HG03135 (cell line): Measurements from ENCODE around the gene PSPN.
"Not testable (repeated sequence)": the region's sequence is repeated elsewhere in the genome, so short reads cannot be mapped to it uniquely, and the experiment has no call there.

Source experiments
- ATAC-seq: cut with Tn5 transposase; IDR thresholded peaks from one replicate; pipeline ENCODE4 v1.9.1; 2021; ENCODE audit warnings: mild to moderate bottlenecking, moderate library complexity; ENCODE audit not compliant: unreplicated experiment

PSPN gene

GRCh38 chr19:6402837-6403608 is 27.3 kb upstream of the PSPN start:
- no peak for ATAC-seq

GRCh38 chr19:6402058-6402457 is 26.3 kb upstream of the PSPN start:
- no peak for ATAC-seq

GRCh38 chr19:6400062-6400944 is 24.6 kb upstream of the PSPN start:
- not testable (repeated sequence) for ATAC-seq

- no peak for ATAC-seq
These were observed 20.6 kb upstream of the PSPN start for GRCh38 chr19:6396305-6396704.

- ATAC-seq: no peak
These were observed 19.1 kb upstream of the PSPN start for GRCh38 chr19:6394831-6395230.

- no peak for ATAC-seq
These were observed 18.3 kb upstream of the PSPN start for GRCh38 chr19:6393983-6394412.

GRCh38 chr19:6393074-6393982 is 17.6 kb upstream of the PSPN start, which contains the start of gene GTF2F1:
TSS of gene GTF2F1 (minus strand) at chr19:6393164. CDS start at chr19:6392995, 169 bp downstream.
- ATAC-seq: peak; percentile 77

GRCh38 chr19:6392221-6393073 is 16.7 kb upstream of the PSPN start:
- peak; percentile 17 for ATAC-seq

DNA sequence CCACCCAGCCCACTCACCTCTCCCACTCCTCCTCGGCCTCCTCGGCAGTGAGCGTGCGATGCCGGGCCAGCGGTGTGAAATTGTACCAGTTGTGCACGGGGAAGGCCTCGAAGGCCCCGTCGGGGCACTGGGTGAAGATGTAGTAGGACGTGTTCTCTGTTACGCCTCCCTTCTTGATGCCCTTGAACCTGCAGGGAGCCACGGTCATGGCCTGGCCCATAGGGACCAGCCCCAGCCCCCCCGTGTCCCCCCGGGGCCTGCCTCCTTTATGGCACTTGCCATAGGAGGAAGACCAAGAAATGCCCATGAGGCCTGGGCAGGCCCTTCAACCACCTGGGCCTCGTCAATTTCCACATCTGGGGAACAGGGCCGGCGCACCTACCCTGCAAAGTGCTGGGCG is 11.6 kb upstream of the PSPN start:
- ATAC-seq: no peak

DNA sequence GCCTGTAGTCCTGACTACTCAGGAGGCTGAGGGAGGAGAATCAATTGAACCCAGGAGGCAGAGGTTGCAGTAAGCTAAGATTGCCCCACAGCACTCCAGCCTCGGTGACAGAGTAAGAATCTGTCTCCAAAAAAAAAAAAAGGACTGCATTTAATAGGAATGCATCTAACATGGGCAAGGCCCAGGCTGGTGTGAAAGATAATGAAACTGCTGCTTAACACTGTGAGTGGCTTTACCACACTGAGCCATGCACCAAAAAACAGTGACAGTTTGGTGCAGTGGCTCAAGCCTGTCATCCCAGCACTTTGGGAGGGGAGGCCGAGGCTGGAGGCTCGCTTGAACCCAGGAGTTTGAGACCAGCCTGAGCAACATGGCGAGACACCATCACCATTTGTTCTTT is 8.6 kb upstream of the PSPN start:
- no peak for ATAC-seq

DNA sequence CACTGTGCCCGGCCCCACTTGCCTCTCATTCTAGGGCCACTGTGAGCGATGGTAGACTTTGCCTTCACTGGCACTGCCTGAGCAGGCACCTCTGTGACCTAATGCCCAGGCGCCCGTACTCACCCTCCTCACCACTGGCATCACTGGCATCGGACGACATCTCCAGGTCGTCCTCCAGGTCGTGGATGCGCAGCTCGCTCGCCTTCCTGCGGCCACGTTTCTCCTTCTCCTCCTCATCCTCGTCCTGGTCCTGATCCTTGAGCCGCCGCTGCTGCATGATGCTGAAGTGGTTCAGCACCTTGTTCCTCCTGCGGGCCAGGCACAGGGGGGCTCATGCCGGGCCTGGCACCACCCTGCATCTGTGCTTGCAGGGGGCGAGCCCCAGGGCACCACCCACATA is 7.5 kb upstream of the PSPN start:
- ATAC-seq: no peak

- ATAC-seq: no peak
These were observed 5.5 kb upstream of the PSPN start for GRCh38 chr19:6381030-6381750.

DNA sequence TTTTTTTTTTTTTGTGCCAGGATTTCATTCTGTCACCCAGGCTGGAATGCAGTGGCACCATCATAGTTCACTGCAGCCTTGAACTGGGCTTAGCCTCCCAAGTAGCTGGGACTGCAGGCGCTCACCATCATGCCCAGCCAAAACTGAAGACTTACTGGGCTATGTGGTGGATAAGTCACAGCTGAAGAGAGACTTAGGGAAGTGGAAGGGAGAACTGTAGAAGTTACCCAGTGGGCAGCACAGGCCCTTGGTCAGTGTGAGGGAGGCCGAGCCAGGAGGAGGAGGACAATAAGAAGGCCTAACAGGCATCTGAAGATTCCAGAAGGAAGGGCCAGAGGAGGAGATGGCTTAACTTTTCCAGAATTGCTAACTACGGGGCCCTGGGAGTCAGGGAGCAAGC is 4.0 kb upstream of the PSPN start:
- ATAC-seq: no peak

GRCh38 chr19:6378486-6378885 is 2.8 kb upstream of the PSPN start:
- ATAC-seq: no peak

DNA sequence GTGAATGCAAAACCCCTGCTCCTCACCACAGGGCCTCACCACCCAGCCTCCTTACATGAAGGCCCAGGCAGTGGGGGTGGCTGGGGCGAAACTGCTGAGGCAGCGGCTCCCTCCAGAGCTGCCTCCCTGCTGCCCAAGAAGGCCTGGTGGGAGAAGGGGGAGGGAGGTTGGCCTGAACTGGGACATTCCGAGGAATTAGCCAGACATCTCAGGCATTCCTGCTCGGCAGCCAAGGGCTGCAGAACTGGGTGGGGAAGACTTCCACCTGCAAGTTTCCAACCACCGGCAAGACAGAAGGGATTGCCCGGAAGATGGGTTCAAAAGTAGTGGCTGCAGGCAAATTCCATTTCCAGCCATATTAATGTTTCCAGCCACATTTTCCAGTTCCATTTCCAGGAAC is 2.3 kb upstream of the PSPN start:
- no peak for ATAC-seq

DNA sequence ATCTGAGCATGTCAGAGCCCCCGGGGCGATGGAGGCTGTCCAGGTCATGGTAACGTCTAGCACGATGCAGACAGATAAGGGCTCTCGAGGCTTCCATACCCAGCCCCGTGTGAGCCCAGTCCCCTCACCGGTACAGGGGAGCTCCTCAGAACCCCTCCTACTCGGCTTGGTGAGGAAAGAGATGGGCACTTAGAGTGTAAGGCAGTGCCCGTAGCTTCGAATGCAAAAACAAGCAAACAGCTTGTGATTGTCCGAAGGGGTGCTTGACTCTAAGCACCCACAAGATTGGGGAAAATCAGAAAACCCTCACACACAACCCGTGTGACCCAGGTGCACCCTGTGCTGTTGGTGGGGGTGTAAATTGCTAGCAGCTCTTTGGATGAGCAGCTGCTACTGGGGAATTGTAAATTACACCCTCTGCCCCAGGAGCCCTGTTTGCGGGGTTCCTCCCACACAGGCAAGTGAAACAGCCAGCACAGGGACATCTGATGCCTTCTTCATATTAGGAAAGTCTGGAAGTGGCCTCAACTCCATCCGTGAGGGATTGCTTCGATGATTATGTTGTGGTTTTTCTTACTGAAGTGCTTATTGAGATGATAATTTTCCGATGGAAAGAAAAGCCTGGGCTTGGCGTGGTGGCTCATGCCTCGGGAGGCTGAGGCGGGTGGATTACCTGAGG is 918 bp upstream of the PSPN start:
- no peak for ATAC-seq

- no peak for ATAC-seq
These were observed 872 bp downstream of the PSPN start for GRCh38 chr19:6374711-6375410.

DNA sequence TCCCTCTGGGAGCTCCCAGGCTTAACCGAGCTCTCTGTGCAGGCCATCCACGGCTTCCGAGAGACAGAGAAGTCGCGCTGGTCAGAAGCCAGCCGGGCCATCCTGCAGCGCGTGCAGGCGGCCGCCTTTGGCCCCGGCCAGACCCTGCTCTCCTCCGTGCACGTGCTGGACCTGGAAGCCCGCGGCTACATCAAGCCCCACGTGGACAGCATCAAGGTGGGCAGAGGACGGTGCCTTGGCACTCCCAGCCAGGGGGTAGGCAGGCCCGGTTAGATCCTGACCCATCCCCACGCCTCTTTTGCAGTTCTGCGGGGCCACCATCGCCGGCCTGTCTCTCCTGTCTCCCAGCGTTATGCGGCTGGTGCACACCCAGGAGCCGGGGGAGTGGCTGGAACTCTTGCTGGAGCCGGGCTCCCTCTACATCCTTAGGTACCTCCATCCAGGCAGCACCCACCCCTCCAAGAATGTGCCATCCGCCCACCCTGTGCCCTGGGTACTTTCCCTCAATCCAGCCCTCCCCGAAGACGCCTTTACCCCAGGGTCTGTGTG is 1.5 kb downstream of the PSPN start:
- no peak for ATAC-seq
